Right cardiac atrium (tissue), 5 donors: ENCODE results near the gene RBBP8NL. TPM values are rescaled to one million over a fixed set of nuclear protein-coding genes. Genes with fewer than 3 reads are reported as not detected.

ENCODE experiments used
- ATAC-seq, 2 donors: fragments of 200-7000 bp; cut with Tn5 transposase; one replicate each; pipeline versions ENCODE4 v1.8.0 to v1.9.1; 2020; ENCODE audit warnings: moderate library complexity in 2 of 2, mild to moderate bottlenecking in 1 of 2
- DNase-seq, 3 donors: peaks; one replicate each; pipeline ENCODE4 v3.0.0-alpha.2; 2020
- H3K27ac ChIP-seq: one replicate; pipeline ENCODE4 v1.5.1; 2013; ENCODE audit warnings: mild to moderate bottlenecking, low read length, control low read depth, moderate library complexity
- H3K27me3 ChIP-seq: one replicate; pipeline ENCODE4 v1.6.1; 2013; ENCODE audit not compliant: control insufficient read depth, insufficient read depth
- H3K4me1 ChIP-seq: one replicate; pipeline ENCODE4 v1.6.1; 2013; ENCODE audit warnings: low read length; ENCODE audit not compliant: control insufficient read depth, insufficient read depth
- H3K4me3 ChIP-seq: one replicate; pipeline ENCODE4 v1.5.1; 2013; ENCODE audit warnings: low read length, control low read depth
- H3K9me3 ChIP-seq: one replicate; pipeline ENCODE4 v1.6.1; 2013; ENCODE audit warnings: low read length; ENCODE audit not compliant: control insufficient read depth
- WGBS: extraction: QIAGEN DNeasy Blood & Tissue Kit; methylation state at CpG from one replicate; pipeline ENCODE4 v1.1.7; 2013; 5-methylcytosine and 5-hydroxymethylcytosine counted together
- intact Hi-C, 4 donors: fragments of 100-400 bp; cut with DNase I; formaldehyde crosslinking; loops; one replicate each; pipeline versions ENCODE4 v1.11.0 to v1.14.0; 2022 to 2023
- polyA plus RNA-seq: library from polyadenylated mRNA; stranded (reverse); fragments of 200-250 nt; gene quantifications from one replicate; pipeline ENCODE4 v1.2.3, GENCODE V29; 2013
- total RNA-seq, 4 donors: library from RNA; stranded (reverse); fragmentation: NEBNext Ultra II Directional; extraction: Animal tissue kit (Norgen Biotek cat#: 25700); gene quantifications; one replicate each; pipeline ENCODE4 v1.2.1, GENCODE V29; 2021
- donor health status: healthy with polysubstance abuse.
- donor health status: DM: no; HTN: yes; CAD: no.
- donor health status: DM: no; HTN: no; CAD: no.
- donor health status: DM: no; HTN: yes; CAD: no; lungs with severe emphysema.
- donor health status: DM: yes; HTN: yes; CAD: no.

RBBP8NL gene
- total and polyA plus RNA-seq, 5 donors = not detected

- H3K9me3 ChIP-seq = no peaks in the 10 kb centered on the region
- 81% methylated on average over 12 of the region's 12 CpGs for WGBS
- no peak for DNase-seq
- no peaks in the 10 kb centered on the region for H3K27me3 ChIP-seq
- no peaks in the 10 kb centered on the region for H3K4me1 ChIP-seq
- no peak for ATAC-seq
- no peak overlapping the region for H3K4me3 ChIP-seq
- intact Hi-C loops = no loop called here
- no peak overlapping the region for H3K27ac ChIP-seq
These were observed 43.1 kb upstream of the RBBP8NL start for GRCh38 chr20:62470459-62470858.

DNA sequence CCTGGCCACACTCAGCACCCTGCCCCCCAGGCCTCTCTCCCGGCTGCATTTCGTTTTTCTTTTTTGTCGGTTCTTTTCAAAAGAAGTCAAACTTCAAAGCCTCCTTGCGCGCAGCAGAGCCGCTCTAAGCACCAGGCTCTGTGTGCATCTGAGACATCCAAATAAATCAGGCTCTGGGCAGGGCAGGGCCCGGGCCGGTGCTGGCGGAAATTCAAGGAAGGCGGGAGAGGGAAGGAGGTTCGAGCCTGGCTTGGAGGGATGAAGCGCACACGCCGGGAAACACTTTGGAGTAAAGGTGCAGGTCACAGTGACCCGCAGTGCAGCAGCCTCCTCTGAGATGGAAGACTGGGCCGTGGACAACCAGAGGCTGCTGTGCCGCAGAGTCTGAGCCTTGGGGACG is 42.7 kb upstream of the RBBP8NL start:
- H3K4me3 ChIP-seq = no peak overlapping the region
- no peaks in the 10 kb centered on the region for H3K27me3 ChIP-seq
- H3K9me3 ChIP-seq = no peaks in the 10 kb centered on the region
- ATAC-seq (no peak), DNase-seq (no peak)
- H3K4me1 ChIP-seq = no peaks in the 10 kb centered on the region
- H3K27ac ChIP-seq = no peak overlapping the region
- WGBS = 58% methylated on average over 18 of the region's 18 CpGs
- intact Hi-C loops = no loop called here

DNA sequence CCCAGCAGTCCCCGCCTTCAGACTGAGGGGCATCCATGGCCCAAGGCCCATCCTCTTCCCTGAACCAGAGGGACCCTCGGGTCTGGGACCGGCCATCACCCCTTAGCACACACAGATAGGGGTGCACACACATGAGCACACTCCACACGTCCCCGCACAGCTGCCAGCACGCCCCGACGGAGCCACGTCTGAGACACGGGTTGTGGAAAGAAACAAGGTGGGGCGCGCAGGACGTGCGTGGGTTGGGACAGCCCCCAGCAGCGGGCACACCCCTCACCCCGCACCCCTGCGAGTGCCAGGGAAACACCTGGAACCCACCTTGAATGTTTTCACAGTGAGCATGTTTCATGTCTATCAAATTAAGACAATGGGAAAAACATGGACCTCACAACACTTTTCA is 42.0 kb upstream of the RBBP8NL start:
- Histone ChIP-seq H3K27me3 (no peaks in the 10 kb centered on the region), H3K27ac (no peak overlapping the region), H3K9me3 (no peaks in the 10 kb centered on the region), H3K4me1 (no peaks in the 10 kb centered on the region), H3K4me3 (no peak overlapping the region)
- DNase-seq (no peak), ATAC-seq (no peak)
- WGBS = 81% methylated on average over 17 of the region's 17 CpGs
- intact Hi-C loops = no loop called here

DNA sequence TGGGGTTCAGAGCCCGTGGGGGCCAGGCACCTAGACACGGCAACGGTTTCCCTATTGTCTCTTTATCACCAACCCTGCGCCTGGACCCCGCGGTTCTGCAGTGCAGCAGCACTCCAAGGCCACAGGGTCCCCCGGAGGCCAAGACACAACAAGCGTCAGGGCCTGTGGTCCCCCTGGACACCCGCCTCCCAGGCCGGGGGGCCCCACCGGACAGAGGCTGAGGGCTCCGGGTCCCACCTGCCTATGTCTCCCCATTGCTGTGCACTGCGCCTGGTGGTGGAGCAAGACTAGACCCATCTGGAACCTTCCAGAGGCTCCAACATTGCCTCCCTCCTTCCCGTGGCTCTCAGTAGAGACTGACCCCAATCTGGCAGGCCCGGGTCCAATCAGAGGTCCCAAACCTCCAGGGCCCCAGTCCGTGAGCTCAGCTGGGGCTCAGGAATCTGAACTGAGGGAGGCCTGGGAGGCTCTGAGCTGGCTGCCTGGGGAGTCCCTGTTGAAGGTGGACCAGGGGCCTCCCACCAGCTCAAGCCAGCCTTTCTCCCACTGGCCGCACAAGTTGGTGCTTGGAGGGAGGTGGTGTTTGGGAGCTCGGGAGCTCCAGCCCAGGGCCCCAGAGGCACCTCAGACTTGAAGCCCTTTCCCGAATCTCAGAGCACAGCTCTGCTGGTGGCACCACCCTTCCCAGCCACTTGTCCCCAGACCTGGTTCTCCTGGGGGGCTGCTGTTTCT is 39.6 kb upstream of the RBBP8NL start:
- DNase-seq (no peak), ATAC-seq (no peak)
- WGBS = 75% methylated on average over 19 of the region's 19 CpGs
- intact Hi-C loops = no loop called here
- Histone ChIP-seq H3K4me3 (no peak overlapping the region), H3K4me1 (no peaks in the 10 kb centered on the region), H3K27ac (no peak overlapping the region), H3K27me3 (no peaks in the 10 kb centered on the region), H3K9me3 (no peaks in the 10 kb centered on the region)

DNA sequence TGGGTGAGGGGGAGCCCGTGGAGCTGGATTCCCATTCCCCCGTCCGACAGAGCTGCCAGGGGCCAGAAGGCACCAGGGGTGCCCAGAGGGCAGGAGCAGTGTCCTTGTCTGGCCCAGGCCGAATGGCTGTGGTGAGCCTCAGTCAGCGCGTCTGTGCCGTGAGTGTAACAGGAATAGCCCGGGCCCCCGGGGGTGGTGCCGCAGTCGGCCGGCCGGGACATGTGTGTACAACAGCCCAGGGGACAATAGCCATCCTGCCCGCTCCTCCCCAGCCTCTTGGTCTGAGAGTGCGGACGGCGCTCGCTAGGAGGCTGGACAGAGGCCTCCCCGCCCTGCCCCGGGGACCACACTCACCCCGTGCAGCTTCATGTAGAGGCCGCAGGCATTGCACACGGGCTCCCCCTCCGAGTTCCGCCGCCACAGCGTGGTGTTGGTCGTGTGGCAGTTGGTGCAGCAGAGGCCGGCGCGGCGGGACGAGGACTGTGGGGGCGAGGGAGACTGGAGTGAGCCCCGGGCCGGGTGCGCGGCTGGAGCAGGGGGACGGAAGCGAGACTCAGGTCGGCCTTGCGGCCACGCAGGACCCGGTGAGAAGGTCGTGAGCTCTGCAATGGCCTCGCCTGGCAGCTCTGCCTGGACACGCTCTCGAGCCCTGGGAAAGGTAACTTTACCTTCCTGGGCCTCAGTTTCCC is 38.9 kb upstream of the RBBP8NL start:
- no peak overlapping the region for H3K4me3 ChIP-seq
- intact Hi-C loops = no loop called here
- 82% methylated on average over 48 of the region's 48 CpGs for WGBS
- DNase-seq (peak in 1 of 3 donors; percentile 61), ATAC-seq (no peak)
- no peaks in the 10 kb centered on the region for H3K27me3 ChIP-seq
- no peaks in the 10 kb centered on the region for H3K9me3 ChIP-seq
- H3K4me1 ChIP-seq = no peaks in the 10 kb centered on the region
- H3K27ac ChIP-seq = no peak overlapping the region

GRCh38 chr20:62464990-62465389 is 37.7 kb upstream of the RBBP8NL start:
- Histone ChIP-seq H3K27ac (no peak overlapping the region), H3K9me3 (no peaks in the 10 kb centered on the region), H3K4me3 (no peak overlapping the region), H3K4me1 (no peaks in the 10 kb centered on the region), H3K27me3 (no peaks in the 10 kb centered on the region)
- ATAC-seq = no peak
- WGBS = 81% methylated on average over 10 of the region's 10 CpGs
- DNase-seq = no peak
- intact Hi-C loops = no loop called here

DNA sequence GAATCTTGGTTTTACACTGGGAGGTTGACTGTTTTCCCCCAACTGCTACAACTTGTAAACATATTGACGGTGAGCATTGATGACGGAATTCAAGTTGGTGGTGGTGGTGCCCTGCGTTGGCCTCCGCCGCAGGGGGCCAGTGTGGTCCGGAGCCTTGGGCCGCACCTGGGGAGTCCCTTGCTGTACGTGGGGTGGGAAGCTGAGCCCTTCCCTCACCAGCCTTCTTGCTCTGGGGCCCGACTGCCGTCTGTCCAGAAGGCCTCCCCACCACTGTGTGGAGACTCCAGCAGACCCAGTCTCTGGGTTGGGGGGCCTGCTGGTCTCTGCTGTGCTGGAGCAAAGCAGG is 37.1 kb upstream of the RBBP8NL start:
- intact Hi-C loops = no loop called here
- Histone ChIP-seq H3K4me3 (no peak overlapping the region), H3K4me1 (no peaks in the 10 kb centered on the region), H3K9me3 (no peaks in the 10 kb centered on the region), H3K27ac (no peak overlapping the region), H3K27me3 (no peaks in the 10 kb centered on the region)
- 90% methylated on average over 10 of the region's 10 CpGs for WGBS
- ATAC-seq (no peak), DNase-seq (no peak)

GRCh38 chr20:62463651-62464424 is 36.5 kb upstream of the RBBP8NL start:
- no peaks in the 10 kb centered on the region for H3K4me1 ChIP-seq
- H3K27ac ChIP-seq = no peak overlapping the region
- no peaks in the 10 kb centered on the region for H3K9me3 ChIP-seq
- intact Hi-C loops = no loop called here
- H3K27me3 ChIP-seq = no peaks in the 10 kb centered on the region
- whole genome bisulfite sequencing = 74% methylated on average over 25 of the region's 25 CpGs
- DNase-seq = no peak
- no peak overlapping the region for H3K4me3 ChIP-seq
- ATAC-seq = no peak

GRCh38 chr20:62462976-62463592 is 35.7 kb upstream of the RBBP8NL start:
- no peak overlapping the region for H3K4me3 ChIP-seq
- no peak overlapping the region for H3K27ac ChIP-seq
- WGBS = 74% methylated on average over 15 of the region's 15 CpGs
- ATAC-seq (no peak), DNase-seq (peak in 1 of 3 donors; percentile 49)
- no peaks in the 10 kb centered on the region for H3K9me3 ChIP-seq
- H3K4me1 ChIP-seq = no peaks in the 10 kb centered on the region
- no peaks in the 10 kb centered on the region for H3K27me3 ChIP-seq
- intact Hi-C loops = no loop called here

DNA sequence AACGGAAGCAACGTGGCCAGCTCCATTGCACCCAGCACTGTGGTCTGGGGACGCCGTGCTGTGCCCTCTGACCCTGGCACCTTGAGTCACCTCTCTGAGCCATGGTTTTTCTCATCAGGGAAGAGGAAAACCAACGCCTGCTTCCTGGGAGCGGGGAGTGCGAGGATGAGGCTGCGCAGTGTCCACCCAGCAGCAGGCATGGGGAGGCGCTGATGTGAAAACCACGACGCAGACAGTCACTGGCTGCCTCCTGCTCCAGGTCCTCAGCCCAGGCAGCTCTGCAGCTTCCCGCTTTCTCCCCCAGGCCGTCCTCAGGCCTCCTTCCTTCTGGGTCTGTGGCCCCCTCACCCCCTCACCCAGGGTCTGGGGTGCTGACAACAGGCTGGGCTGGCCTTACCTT is 34.5 kb upstream of the RBBP8NL start:
- Histone ChIP-seq H3K27me3 (no peaks in the 10 kb centered on the region), H3K9me3 (no peaks in the 10 kb centered on the region), H3K4me3 (no peak overlapping the region), H3K4me1 (no peaks in the 10 kb centered on the region), H3K27ac (no peak overlapping the region)
- intact Hi-C loops = no loop called here
- WGBS = 84% methylated on average over 13 of the region's 13 CpGs
- ATAC-seq = no peak
- no peak for DNase-seq

DNA sequence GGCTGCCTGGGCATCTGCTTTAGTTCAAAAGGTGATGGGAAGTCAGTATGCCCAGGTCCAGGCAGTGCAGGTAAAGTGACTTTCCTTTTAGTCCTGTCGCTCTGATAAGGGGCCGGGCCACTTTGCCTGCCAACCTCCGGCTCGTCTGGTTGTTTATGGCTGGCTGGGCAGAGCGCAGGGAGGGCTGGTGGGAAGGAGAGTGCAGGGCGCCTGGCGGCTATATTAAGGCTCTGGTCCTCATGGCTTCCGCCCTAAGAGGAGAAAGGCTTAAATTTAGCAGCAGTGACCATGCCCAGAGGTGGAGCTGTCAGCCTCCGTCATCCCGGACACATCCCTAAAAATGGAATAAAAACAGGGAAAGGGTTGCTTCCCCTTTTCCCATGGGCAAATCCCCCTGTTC is 33.8 kb upstream of the RBBP8NL start:
- 33% methylated on average over 10 of the region's 10 CpGs for WGBS
- no peak overlapping the region for H3K27ac ChIP-seq
- ATAC-seq (peak; percentile 3 to 5), DNase-seq (peak in 1 of 3 donors; percentile 59)
- intact Hi-C loops = no loop called here
- H3K4me1 ChIP-seq = no peaks in the 10 kb centered on the region
- H3K27me3 ChIP-seq = no peaks in the 10 kb centered on the region
- H3K9me3 ChIP-seq = no peaks in the 10 kb centered on the region
- no peak overlapping the region for H3K4me3 ChIP-seq
